B cell (primary cell): ENCODE data around the gene DSCAML1.

Experiments used
- CTCF ChIP-seq: fragments of 200-600 bp; IDR thresholded peaks from one replicate; pipeline ENCODE4 v1.8.0; 2022; ENCODE audit warnings: antibody characterized with exemption, mild to moderate bottlenecking
- EZH2 ChIP-seq: IDR thresholded peaks from 2 replicates; pipeline ENCODE4 v1.6.1; 2012; ENCODE audit warnings: borderline replicate concordance, low read depth, mild to moderate bottlenecking, moderate library complexity, low read length; ENCODE audit not compliant: insufficient read depth, poor library complexity, severe bottlenecking

GRCh38 chr11:117670924-117671323 is 126.1 kb downstream of the DSCAML1 start:
- TF ChIP-seq CTCF (no peak), EZH2 (no peak)
